Measurements from ENCODE around the gene ITGA11. TPM values are rescaled to one million over a fixed set of nuclear protein-coding genes. Genes with fewer than 3 reads are reported as not detected.

Gene ITGA11
- total RNA-seq, 3 donors from 2014 or later = 7.8 to 8.5 (median 7.9) TPM

- Histone ChIP-seq H3K27me3 (no peaks in the 10 kb centered on the region), H3K4me1 (no peaks in the 10 kb centered on the region), H3K9me3 (no peaks in the 10 kb centered on the region), H3K27ac (no peak overlapping the region), H3K4me3 (no peak overlapping the region), H3K36me3 (no peaks in the 10 kb centered on the region)
- TF ChIP-seq POLR2AphosphoS5 (IDR thresholded peaks at IDR 0.05) (no peak), POLR2A (IDR thresholded peaks at IDR 0.05) (no peak), CTCF (IDR thresholded peaks at IDR 0.05) (no peak)
- intact Hi-C loops (cut with DNase I; ENCODE audit: low total_unique reads) = loop anchor here (2.0 kb wide), 1 partner anchor 51 kb away; no protein-coding TSS in a partner anchor
- DNase-seq (ENCODE audit: low spot score in 2 of 2) = peak in 1 of 2 donors; percentile 9
These were observed 12.4 kb downstream of the ITGA11 start for GRCh38 chr15:68419301-68420175.

GRCh38 chr15:68418611-68419161, 13.3 kb downstream of the ITGA11 start:
- DNase-seq (ENCODE audit: low spot score in 2 of 2) = peak in 1 of 2 donors; percentile 19
- no peak for TF ChIP-seq POLR2AphosphoS5 (IDR thresholded peaks at IDR 0.05)
- TF ChIP-seq CTCF (IDR thresholded peaks at IDR 0.05) = no peak
- no peak for TF ChIP-seq POLR2A (IDR thresholded peaks at IDR 0.05)
- H3K27ac ChIP-seq = peak overlapping the region in 1 of 2 donors; percentile 48
- intact Hi-C loops (cut with DNase I; ENCODE audit: low total_unique reads) = loop anchor here (2.0 kb wide), 1 partner anchor 50 kb away; no protein-coding TSS in a partner anchor
- no peak overlapping the region for H3K4me3 ChIP-seq
- no peaks in the 10 kb centered on the region for H3K9me3 ChIP-seq
- no peaks in the 10 kb centered on the region for H3K27me3 ChIP-seq
- no peaks in the 10 kb centered on the region for H3K36me3 ChIP-seq
- H3K4me1 ChIP-seq = no peaks in the 10 kb centered on the region

- Histone ChIP-seq H3K27ac (no peak overlapping the region), H3K36me3 (no peaks in the 10 kb centered on the region), H3K4me1 (no peaks in the 10 kb centered on the region), H3K9me3 (no peaks in the 10 kb centered on the region), H3K4me3 (no peak overlapping the region), H3K27me3 (no peaks in the 10 kb centered on the region)
- DNase-seq (ENCODE audit: low spot score in 2 of 2) = peak in 1 of 2 donors; percentile 13
- TF ChIP-seq POLR2A (IDR thresholded peaks at IDR 0.05) = no peak
- no peak for TF ChIP-seq CTCF (IDR thresholded peaks at IDR 0.05)
- TF ChIP-seq POLR2AphosphoS5 (IDR thresholded peaks at IDR 0.05) = no peak
- intact Hi-C loops (cut with DNase I; ENCODE audit: low total_unique reads) = loop anchor here (2.0 kb wide), 1 partner anchor 49 kb away; no protein-coding TSS in a partner anchor
These were observed 14.1 kb downstream of the ITGA11 start for GRCh38 chr15:68417897-68418296.

- Histone ChIP-seq H3K9me3 (no peaks in the 10 kb centered on the region), H3K27ac (no peak overlapping the region), H3K4me1 (no peaks in the 10 kb centered on the region), H3K36me3 (no peaks in the 10 kb centered on the region), H3K4me3 (no peak overlapping the region), H3K27me3 (no peaks in the 10 kb centered on the region)
- peak in 1 of 2 donors; percentile 12 for DNase-seq (ENCODE audit: low spot score in 2 of 2)
- TF ChIP-seq CTCF (IDR thresholded peaks at IDR 0.05) = no peak
- no peak for TF ChIP-seq POLR2A (IDR thresholded peaks at IDR 0.05)
- TF ChIP-seq POLR2AphosphoS5 (IDR thresholded peaks at IDR 0.05) = no peak
- intact Hi-C loops (cut with DNase I; ENCODE audit: low total_unique reads) = no loop called here
These were observed 14.9 kb downstream of the ITGA11 start for GRCh38 chr15:68417051-68417450.

GRCh38 chr15:68416158-68416535, 15.8 kb downstream of the ITGA11 start:
- intact Hi-C loops (cut with DNase I; ENCODE audit: low total_unique reads) = no loop called here
- no peak for DNase-seq (ENCODE audit: low spot score in 2 of 2)
- Histone ChIP-seq H3K4me3 (no peak overlapping the region), H3K36me3 (no peaks in the 10 kb centered on the region), H3K9me3 (no peaks in the 10 kb centered on the region), H3K4me1 (no peaks in the 10 kb centered on the region), H3K27ac (no peak overlapping the region), H3K27me3 (no peaks in the 10 kb centered on the region)
- TF ChIP-seq CTCF (IDR thresholded peaks at IDR 0.05) (no peak), POLR2A (IDR thresholded peaks at IDR 0.05) (no peak), POLR2AphosphoS5 (IDR thresholded peaks at IDR 0.05) (no peak)

All from breast epithelium (tissue), 4 donors.